ENCODE data around the gene KLC3. TPM values are rescaled to one million over a fixed set of nuclear protein-coding genes. Genes with fewer than 3 reads are reported as not detected.

The KLC3 gene
- total and polyA plus RNA-seq, 2 donors (not counting 1 experiment from before 2014, with no cell fraction given), result not detected

GRCh38 chr19:45320997-45321775 lies 19.4 kb upstream of the KLC3 start:
- no peak overlapping the region for H3K27ac ChIP-seq (ENCODE audit: low read length in 2 of 2)
- no peak overlapping the region for H3K4me3 ChIP-seq (ENCODE audit: control extremely low read depth in 1 of 5, extremely low read depth in 1 of 5, insufficient read depth in 1 of 5, low read depth in 2 of 5, low read length in 4 of 5)
- H4K20me1 ChIP-seq (ENCODE audit: control insufficient read depth, insufficient read depth, low read length, poor library complexity, severe bottlenecking), result no peaks in the 10 kb centered on the region
- TF ChIP-seq, protein P1, sequence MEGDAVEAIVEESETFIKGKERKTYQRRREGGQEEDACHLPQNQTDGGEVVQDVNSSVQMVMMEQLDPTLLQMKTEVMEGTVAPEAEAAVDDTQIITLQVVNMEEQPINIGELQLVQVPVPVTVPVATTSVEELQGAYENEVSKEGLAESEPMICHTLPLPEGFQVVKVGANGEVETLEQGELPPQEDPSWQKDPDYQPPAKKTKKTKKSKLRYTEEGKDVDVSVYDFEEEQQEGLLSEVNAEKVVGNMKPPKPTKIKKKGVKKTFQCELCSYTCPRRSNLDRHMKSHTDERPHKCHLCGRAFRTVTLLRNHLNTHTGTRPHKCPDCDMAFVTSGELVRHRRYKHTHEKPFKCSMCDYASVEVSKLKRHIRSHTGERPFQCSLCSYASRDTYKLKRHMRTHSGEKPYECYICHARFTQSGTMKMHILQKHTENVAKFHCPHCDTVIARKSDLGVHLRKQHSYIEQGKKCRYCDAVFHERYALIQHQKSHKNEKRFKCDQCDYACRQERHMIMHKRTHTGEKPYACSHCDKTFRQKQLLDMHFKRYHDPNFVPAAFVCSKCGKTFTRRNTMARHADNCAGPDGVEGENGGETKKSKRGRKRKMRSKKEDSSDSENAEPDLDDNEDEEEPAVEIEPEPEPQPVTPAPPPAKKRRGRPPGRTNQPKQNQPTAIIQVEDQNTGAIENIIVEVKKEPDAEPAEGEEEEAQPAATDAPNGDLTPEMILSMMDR (IDR thresholded peaks at IDR 0.05), result no peak
- TF ChIP-seq EZH2 (IDR thresholded peaks at IDR 0.05; ENCODE audit: borderline replicate concordance, insufficient read depth, low read depth, low read length, poor library complexity, severe bottlenecking), result no peak
- POLR2A ChIA-PET, result no interaction called here
- Mint-ChIP-seq H3K4me1 (no peaks in the 10 kb centered on the region), H3K27me3 (peaks cover 36% of the 10 kb centered on the region), H3K4me3 (no peak overlapping the region), H3K27ac (no peak overlapping the region), H3K9me3 (ENCODE audit: insufficient read depth) (no peaks in the 10 kb centered on the region)
- H3K4me1 ChIP-seq (ENCODE audit: control insufficient read depth in 2 of 2, insufficient read depth in 2 of 2, low read length in 2 of 2), result peaks cover 0 to 3% of the 10 kb centered on the region in 2 donors
- H2AFZ ChIP-seq (ENCODE audit: insufficient read depth, low read depth, low read length, poor library complexity, severe bottlenecking), result no peak overlapping the region
- peaks cover 0 to 5% (median 0%) of the 10 kb centered on the region in 3 donors for H3K9me3 ChIP-seq (ENCODE audit: control extremely low read depth in 1 of 3, control insufficient read depth in 2 of 3, insufficient read depth in 1 of 3, low read length in 2 of 3)
- H3K27me3 ChIP-seq (replicated peaks in 1 of 4; ENCODE audit: control extremely low read depth in 1 of 4, control insufficient read depth in 3 of 4, insufficient read depth in 4 of 4, low read length in 3 of 4), result peaks cover 0 to 39% (median 10%) of the 10 kb centered on the region in 4 experiments
- no peak for ATAC-seq (ENCODE audit: low read depth)
- DNase-seq, result no peak
- CTCF ChIA-PET, result interaction anchor here (1.1 kb wide), 1 partner anchor 18 kb away, joined by 5 read pairs; no protein-coding TSS in a partner anchor
- no peak overlapping the region for H3K9ac ChIP-seq (ENCODE audit: low read length)
- no peak overlapping the region for H3K4me2 ChIP-seq (replicated peaks; ENCODE audit: low read depth, low read length, poor library complexity, severe bottlenecking)
- H3K79me2 ChIP-seq (ENCODE audit: control insufficient read depth, insufficient read depth, low read length), result no peaks in the 10 kb centered on the region
- H3K36me3 ChIP-seq (replicated peaks in 1 of 2; ENCODE audit: control extremely low read depth in 1 of 2, control insufficient read depth in 1 of 2, extremely low read depth in 1 of 2, insufficient read depth in 2 of 2, low read length in 1 of 2), result no peaks in the 10 kb centered on the region
- 92% methylated on average over 6 of the region's 12 CpGs for WGBS (ENCODE audit: insufficient coverage)
- intact Hi-C loops (cut with micrococcal nuclease), result no loop called here

GRCh38 chr19:45321848-45322247 lies 18.7 kb upstream of the KLC3 start:
- peaks cover 33% of the 10 kb centered on the region for H3K27me3 Mint-ChIP-seq
- ATAC-seq (ENCODE audit: low read depth) (no peak), DNase-seq (no peak)
- Histone ChIP-seq H3K79me2 (ENCODE audit: control insufficient read depth, insufficient read depth, low read length) (no peaks in the 10 kb centered on the region), H3K27me3 (replicated peaks in 1 of 4; ENCODE audit: control extremely low read depth in 1 of 4, control insufficient read depth in 3 of 4, insufficient read depth in 4 of 4, low read length in 3 of 4) (peaks cover 0 to 39% (median 10%) of the 10 kb centered on the region in 4 experiments), H4K20me1 (ENCODE audit: control insufficient read depth, insufficient read depth, low read length, poor library complexity, severe bottlenecking) (no peaks in the 10 kb centered on the region), H3K4me1 (ENCODE audit: control insufficient read depth in 2 of 2, insufficient read depth in 2 of 2, low read length in 2 of 2) (peaks cover 0 to 4% of the 10 kb centered on the region in 2 donors), H2AFZ (ENCODE audit: insufficient read depth, low read depth, low read length, poor library complexity, severe bottlenecking) (no peak overlapping the region), H3K36me3 (replicated peaks in 1 of 2; ENCODE audit: control extremely low read depth in 1 of 2, control insufficient read depth in 1 of 2, extremely low read depth in 1 of 2, insufficient read depth in 2 of 2, low read length in 1 of 2) (no peaks in the 10 kb centered on the region), H3K9me3 (ENCODE audit: control extremely low read depth in 1 of 3, control insufficient read depth in 2 of 3, insufficient read depth in 1 of 3, low read length in 2 of 3) (peaks cover 0 to 5% (median 0%) of the 10 kb centered on the region in 3 donors), H3K4me2 (replicated peaks; ENCODE audit: low read depth, low read length, poor library complexity, severe bottlenecking) (no peak overlapping the region), H3K4me3 (ENCODE audit: control extremely low read depth in 1 of 5, extremely low read depth in 1 of 5, insufficient read depth in 1 of 5, low read depth in 2 of 5, low read length in 4 of 5) (no peak overlapping the region), H3K27ac (ENCODE audit: low read length in 2 of 2) (no peak overlapping the region), H3K9ac (ENCODE audit: low read length) (no peak overlapping the region)
- no peaks in the 10 kb centered on the region for H3K9me3 Mint-ChIP-seq (ENCODE audit: insufficient read depth)
- WGBS (ENCODE audit: insufficient coverage), result 70% methylated on average over 4 of the region's 7 CpGs
- no peak overlapping the region for H3K27ac Mint-ChIP-seq
- peaks cover 2% of the 10 kb centered on the region for H3K4me1 Mint-ChIP-seq
- POLR2A ChIA-PET, result no interaction called here
- TF ChIP-seq, protein P1 (IDR thresholded peaks at IDR 0.05), result no peak
- no peak for TF ChIP-seq EZH2 (IDR thresholded peaks at IDR 0.05; ENCODE audit: borderline replicate concordance, insufficient read depth, low read depth, low read length, poor library complexity, severe bottlenecking)
- CTCF ChIA-PET, result no interaction called here
- intact Hi-C loops (cut with micrococcal nuclease), result no loop called here
- no peak overlapping the region for H3K4me3 Mint-ChIP-seq

Measured in B cell (primary cell).